Erythroblast (primary cell): Measurements from ENCODE around the gene SYT1.

Experiments used
- GATA1 ChIP-seq: IDR thresholded peaks from 2 replicates; pipeline ENCODE4 v1.6.1; 2011; ENCODE audit warnings: low read depth, mild to moderate bottlenecking, control low read depth, low read length, moderate library complexity
- POLR2A ChIP-seq: IDR thresholded peaks from 2 replicates; pipeline ENCODE4 v1.6.1; 2011; ENCODE audit warnings: mild to moderate bottlenecking, low read length

- no peak for TF ChIP-seq POLR2A
- TF ChIP-seq GATA1 = no peak
Measured at GRCh38 chr12:79033788-79034187, 169.2 kb downstream of the SYT1 start.
